GM11168 (cell line): ENCODE results near the gene TSN.
"Not testable (repeated sequence)": the region's sequence is repeated elsewhere in the genome, so short reads cannot be mapped to it uniquely, and the experiment has no call there.

Source experiments
- in situ Hi-C: fragments of 300-500 bp; cut with MboI; formaldehyde crosslinking; loops from one replicate; pipeline ENCODE4 v1.12.0; 2022; ENCODE audit warnings: low sequenced_read_pairs; ENCODE audit not compliant: unreplicated experiment

TSN gene

DNA sequence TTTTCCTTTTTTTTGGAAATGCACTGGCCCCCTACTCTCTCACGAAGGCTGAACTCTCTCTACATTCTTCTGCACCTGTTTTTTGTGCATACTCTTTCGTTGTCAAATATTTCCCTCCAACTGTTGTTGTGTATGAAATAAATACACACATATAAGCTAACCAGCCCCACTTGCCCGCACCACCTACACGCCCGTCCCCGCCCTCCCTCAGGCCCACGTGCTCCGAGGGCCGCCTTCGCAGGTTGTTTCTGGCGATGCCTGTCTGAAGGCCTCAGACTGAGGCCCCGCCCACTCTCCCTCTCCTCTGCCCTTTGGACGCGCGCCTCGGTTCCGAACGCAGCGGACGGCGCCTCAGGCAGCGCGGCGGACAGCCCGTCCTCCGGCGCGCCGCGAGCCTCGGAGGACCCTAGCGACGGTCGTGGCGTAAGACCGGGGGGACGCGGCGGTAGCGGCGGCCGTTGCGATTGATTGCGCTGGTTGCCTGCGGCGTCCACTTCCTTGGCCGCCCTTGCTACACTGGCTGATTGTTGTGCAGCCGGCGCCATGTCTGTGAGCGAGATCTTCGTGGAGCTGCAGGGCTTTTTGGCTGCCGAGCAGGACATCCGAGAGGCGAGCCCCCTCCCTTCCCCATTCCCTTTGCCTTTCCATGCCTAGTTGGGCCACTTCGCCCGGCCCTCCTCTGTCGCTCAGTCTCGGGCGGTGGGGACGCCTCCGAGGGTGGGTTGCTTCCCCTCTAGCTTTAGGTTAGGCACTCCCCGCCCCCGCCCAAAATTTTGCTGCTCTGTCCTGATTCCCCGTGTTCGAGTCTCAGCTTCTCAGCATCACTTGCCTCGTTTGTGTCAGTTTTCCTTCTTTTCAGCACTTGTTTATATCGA is at the start of gene TSN:
Gene TSN, plus strand, starts transcription at position 415 of the 875 bp plus-strand sequence. Its CDS starts 129 bp downstream, at position 544.
- in situ Hi-C loops, result no loop called here

DNA sequence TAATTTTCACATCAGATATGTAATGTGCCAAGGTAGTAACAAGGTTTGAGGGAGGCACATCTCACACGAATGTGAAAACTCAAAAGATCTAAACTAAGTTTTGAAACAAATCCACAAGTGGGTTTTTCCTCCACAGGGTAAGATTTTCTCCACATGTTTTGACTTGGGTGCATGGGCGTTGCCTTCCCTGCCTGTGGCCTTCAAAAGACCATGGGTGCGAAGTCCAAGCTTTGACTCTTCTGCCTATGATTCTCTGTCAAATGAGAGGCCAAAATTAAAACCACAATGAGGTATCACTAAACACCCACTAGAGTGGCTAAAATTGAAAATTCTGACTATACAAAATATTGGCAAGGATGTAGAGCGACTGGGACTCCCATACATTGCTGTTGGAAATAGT is 49.5 kb upstream of the TSN start:
- in situ Hi-C loops, result loop anchor here (25.0 kb wide), 1 partner anchor 319 kb away; no protein-coding TSS in a partner anchor

DNA sequence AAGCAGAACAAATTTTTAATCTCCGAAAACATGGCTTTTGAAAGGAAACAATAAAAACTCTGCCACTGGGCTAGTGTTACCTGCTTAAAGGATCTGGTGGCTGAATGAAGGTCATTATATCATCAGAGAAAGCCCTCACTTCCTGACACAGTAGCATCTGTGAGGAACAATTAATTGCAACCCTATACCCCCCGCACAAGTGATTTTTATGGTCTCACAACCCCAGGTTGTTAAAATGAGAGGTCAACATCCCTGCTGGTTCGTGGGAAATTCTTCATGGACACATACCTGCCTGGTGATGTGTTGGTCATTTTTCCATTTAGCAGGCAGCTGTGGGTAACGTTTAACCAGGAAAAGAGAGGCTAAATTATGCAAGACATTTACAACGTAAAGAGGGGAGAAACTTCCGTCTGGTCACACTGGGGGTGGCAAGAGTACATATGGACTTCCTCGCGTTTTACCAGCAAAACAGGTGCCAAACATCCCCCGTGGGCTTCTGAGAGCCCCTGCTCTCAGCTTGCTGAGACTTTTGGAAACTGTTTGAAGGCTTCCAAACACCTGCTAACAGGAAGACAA is 48.0 kb upstream of the TSN start:
- in situ Hi-C loops, result loop anchor here (25.0 kb wide), 1 partner anchor 320 kb away; no protein-coding TSS in a partner anchor

DNA sequence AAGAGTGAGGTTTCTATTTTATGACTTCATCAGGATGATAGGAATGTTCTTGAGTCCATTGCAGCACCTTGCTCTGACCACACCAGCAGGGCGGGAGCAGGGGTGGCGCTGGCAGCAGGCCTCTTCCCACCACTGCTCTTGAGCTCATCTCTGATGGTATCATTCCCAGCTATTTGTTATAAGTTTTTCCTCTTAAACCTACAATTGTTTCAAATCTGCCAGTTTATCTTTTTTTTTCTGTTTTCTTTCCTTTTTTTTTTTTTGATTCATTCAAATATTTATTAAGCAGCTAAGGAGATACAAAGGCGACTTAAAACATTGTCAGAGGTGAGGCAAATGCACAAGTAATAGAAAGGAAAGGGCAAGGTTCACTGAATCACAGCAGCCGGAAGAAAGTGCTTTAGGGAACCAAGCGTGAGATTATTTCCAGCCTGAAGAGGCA is 47.5 kb upstream of the TSN start:
- in situ Hi-C loops, result loop anchor here (25.0 kb wide), 1 partner anchor 321 kb away; no protein-coding TSS in a partner anchor

DNA sequence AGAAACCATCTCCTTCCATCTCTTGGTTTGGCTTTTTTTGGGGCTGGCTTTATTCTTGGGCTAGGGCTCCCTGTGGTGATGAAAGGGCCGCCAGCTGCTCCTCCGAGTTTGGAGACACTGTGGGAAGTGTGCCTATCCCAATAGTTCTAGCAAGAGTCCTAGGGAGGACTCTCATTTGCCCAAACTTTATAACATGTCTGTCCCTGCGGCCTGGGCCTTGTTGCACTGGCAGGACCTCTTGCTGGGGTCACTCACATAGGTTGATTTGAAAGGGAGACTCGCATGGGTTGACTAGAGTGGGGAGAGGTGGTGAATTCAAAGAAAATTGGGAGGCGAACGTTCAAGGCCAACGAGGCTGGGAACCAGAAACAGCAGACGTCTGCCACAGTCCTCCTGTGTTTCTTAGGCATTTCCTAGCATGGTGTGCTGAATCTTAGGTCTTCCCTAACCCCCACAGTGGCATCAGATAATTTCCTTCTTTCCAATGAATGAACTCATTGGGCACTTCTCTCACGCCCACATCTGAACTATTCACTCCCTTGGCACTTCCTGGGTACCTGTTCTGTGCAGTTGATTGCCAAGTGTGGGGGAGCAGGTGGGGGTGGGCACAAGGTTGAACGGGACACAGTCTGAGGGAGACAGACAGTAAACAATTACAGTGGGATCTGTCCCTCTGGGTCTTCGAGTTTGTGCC is 45.5 kb upstream of the TSN start:
- in situ Hi-C loops, result loop anchor here (5.0 to 25.0 kb wide), 2 partner anchors 173 to 323 kb away; no protein-coding TSS in a partner anchor

DNA sequence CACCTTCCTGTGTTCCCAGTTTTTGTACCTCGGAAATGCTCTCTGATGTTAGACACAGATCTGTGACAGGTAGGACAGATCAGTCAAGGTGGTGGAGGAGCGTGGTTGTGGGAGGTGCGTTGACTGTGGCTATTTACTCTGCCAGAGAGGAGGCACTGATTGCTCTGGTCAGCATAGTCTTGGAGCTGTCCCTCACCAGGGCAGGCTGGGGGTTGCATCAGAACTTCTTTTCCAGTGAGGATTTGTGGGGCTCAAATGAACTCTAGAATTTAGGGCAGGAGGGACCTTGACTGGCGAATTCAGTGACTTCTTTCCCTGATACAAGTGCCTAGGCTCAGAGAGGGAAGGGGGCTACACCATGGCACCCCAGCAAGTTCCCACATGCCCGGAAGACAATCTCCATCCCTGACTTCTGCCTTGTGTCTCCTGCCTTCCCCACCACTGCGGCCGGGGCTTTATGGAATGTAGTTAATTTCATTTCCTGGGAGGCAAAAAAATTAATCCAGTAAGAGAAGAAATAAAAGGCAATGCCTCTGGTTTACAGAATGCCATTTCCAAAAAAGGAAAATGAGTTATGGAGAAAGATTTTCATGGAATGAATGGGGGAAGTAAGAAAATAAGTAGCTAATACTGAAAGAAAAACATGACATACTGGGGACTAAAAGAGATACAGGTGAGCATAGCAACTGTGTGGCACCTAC is 44.8 kb upstream of the TSN start:
- in situ Hi-C loops, result loop anchor here (5.0 to 25.0 kb wide), 2 partner anchors 173 to 323 kb away; no protein-coding TSS in a partner anchor

DNA sequence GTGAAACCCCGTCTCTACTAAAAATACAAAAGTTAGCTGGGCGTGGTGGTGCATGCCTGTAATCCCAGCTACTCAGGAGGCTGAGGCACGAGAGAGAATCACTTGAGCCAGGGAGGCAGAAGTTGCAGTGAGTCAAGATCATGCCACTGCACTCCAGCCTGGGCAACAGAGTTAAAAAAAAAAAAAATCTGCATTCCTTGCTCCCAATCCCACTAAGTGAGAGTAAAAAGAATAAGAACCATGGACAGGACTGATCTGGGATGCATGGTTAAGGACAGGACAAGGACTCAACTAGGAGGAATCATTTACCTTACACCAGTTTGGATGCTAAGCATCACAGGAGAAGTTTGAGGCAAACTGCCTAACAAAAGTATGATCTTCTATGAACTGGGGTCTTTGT is 44.0 kb upstream of the TSN start:
- in situ Hi-C loops, result loop anchor here (5.0 to 25.0 kb wide), 2 partner anchors 174 to 324 kb away; no protein-coding TSS in a partner anchor

DNA sequence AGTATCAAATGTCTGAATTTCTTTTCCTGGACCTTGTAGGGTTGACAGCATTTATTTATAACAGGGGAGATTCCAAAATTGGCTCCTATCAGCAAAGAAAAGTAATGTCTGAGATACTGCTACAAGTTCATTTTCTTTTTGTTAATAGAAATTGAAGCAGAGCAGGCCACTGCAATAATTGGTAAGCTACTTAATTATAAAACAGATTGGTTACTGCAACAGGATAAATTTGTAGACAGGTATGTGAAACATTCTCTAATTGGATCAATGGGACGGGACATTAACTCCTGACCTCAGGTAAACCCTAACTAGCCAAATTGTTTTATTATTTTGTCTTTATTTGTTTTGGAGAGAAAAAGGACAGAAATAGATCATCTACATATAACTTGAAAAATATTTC is 39.3 kb upstream of the TSN start:
- in situ Hi-C loops, result loop anchor here (25.0 kb wide), 1 partner anchor 329 kb away; no protein-coding TSS in a partner anchor

DNA sequence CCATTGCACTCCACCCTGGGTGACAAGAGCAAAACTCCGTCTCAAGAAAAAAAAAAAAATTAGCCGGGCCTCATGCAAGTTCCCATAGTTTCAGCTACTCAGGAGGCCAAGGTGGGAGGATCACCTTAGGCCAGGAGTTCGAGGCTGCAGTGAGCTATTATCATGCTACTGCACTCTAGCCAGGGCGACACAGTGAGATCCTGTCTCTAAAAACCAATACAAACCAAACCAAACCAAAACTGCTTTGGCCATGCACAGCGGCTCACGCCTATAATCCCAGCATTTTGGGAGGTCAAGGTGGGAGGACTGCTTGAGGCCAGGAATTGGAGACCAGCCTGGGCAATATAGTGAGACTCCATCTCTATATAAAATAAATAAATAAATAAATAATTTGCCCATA is 37.9 kb upstream of the TSN start:
- in situ Hi-C loops, result loop anchor here (25.0 kb wide), 1 partner anchor 330 kb away; no protein-coding TSS in a partner anchor

DNA sequence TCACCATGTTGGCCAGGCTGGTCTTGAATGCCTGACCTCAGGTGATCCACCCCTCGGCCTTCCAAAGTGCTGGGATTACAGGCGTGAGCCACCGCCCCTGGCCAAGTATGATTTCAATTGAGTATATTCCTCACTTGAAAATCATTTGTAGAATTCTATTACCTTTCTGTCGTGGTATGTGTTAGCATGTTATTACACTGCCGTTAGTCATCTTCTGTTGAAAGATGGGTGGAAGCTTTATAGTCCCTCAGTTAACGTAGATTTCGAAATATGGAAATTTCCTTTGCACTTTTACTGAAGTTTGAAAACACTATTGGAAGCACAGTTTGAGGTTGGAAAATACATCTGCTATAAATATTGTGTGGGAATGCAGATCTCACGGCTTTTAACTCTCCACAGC is 33.5 kb upstream of the TSN start:
- in situ Hi-C loops, result loop anchor here (25.0 kb wide), 1 partner anchor 335 kb away; no protein-coding TSS in a partner anchor

DNA sequence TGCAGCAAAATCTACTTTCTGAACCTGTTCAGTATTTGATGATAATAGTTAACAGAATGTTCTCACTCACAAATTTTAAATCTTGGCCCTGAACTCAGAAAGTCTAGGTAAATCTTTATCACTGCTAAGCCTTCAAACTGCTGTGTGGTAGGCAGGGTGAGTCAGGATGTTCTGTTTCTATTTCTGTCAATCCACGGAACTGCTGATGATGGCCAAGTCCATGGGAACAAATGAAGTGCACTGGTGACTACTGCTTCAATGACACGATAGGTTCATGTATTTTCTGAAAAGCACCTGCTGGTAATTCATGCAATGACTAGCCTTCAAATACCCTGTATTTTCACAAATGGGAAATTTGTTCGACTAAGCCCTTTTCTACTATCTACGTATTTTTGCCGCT is 33.0 kb upstream of the TSN start:
- in situ Hi-C loops, result loop anchor here (25.0 kb wide), 1 partner anchor 335 kb away; no protein-coding TSS in a partner anchor

DNA sequence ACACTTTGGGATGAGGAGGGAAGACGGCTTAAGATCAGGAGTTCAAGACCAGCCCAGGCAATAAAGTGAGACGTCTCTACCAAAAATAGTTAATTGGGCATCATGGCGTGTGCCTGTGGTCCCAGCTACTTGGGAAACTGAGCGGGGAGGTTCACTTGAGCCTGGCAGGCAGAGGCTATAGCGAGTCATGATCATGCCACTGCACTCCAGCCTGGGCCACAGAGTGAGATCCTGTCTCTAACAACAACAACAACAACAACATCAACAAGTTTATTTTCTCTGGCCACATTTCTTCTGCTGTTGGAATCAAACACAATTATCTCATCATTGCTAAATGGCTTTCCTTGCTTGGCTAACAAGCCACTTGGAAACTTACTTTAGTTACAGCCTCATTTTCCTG is 32.1 kb upstream of the TSN start:
- in situ Hi-C loops, result loop anchor here (25.0 kb wide), 1 partner anchor 336 kb away; no protein-coding TSS in a partner anchor

DNA sequence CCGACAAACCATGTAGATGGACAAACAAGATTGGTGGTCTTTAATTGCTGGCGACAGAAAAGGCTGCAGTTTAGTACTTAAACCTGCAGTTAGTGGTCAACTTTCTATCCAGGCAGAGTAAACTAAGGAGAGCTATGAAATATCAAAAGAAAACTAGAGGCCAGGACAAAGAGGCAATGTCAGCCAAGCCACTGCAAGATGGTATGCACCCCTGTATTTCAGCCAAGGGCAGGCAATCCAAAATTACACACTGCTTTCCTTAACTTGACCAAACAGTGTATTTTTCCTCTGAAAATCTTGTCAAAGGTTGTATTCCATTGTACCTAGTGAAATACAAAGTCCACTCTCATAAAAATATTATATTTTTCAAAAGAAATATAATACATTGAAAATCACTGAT is 28.1 kb upstream of the TSN start:
- in situ Hi-C loops, result no loop called here

DNA sequence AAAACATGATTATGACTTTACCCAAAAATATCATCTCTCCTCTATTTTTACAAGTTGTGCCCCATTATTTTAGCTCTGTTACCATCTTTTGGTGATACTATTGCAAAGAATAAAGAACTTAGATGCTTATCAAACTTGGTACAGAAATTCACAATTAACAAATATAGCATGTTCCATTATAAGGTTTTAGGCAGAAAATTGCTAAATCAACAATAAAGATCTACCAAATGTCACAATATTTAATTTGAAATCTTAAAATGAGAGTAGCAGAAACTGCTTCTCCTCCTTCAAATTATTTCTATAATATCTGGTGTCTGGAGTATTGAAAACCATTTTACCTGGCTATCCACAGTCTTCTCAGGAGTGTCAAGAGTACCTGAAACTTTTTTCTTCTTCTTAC is 27.5 kb upstream of the TSN start:
- in situ Hi-C loops, result no loop called here

DNA sequence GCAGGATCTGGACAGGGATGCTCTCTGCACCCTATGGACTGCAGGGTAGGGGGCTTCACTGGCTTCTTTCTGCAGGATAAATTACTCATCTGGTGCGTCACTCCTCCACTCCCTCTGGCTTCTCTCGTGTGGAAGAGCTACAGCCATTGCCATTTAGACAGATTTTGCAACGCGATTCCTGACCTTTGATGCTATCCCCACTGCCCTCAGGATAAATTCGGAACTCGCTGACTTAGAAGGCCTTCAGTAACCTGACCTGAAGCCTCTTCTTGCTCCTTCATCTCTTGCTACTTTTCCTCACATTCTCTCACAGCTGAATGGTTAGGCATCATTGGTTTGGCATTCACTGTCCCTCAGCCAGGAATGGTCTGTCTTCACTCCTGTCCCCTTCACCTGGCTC is 24.1 kb upstream of the TSN start:
- in situ Hi-C loops, result no loop called here

DNA sequence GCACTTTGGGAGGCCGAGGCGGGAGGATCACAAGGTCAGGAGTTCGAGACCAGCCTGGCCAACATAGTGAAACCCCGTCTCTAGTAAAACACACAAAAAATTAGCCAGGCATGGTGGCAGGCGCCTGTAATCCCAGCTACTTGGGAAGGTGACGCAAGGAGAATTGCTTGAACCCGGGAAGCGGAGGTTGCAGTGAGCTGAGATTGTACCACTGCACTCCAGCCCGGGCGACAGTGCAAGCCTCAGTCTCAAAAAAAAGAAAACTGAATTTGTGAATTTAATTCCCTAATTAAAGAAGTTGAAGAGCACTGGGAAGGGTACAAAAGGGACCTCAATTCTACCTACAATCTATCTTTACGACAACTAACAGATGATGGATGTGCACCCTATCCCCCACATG is 20.9 kb upstream of the TSN start:
- in situ Hi-C loops, result not testable (repeated sequence)

DNA sequence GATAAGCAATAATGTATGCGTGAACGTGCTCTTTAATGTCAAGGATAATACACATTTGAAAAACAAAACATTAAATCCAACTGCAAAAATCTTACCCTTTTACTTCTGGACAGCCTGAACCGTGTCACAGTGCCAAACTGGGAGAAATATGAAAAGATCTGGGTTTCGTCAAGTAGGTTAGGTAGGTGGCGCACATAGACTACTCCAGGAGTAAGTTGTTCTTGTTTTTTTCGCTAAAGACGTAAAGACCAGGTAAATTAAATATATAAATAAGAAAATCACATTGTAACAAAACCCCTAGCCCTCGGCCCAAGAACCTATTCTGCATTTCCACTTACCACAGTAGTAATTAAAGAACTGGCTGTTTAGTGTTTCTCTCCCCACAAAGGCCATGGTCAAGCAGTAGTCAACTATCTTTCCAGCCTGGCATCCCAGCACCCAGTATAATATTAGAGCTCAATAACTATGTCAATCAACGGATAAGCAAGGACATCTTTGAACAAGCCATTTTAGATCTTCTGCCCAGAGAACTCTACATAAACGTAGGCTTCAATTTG is 19.9 kb upstream of the TSN start:
- in situ Hi-C loops, result no loop called here

DNA sequence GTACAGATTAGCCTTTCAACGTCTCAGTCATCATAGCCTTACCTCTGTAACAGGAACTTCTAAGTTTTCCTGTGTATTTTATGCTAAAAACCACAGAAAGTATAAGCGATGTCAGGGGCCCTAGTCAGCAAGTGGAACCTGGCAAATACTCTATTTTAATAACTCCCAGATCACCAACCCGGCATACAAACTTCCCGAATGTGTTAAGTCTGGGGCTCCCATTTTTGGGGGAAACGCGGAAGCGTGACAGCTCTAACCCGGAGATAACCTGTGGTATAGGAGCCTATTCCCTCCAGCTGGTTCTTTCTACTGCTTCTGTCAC is 19.4 kb upstream of the TSN start:
- in situ Hi-C loops, result no loop called here

DNA sequence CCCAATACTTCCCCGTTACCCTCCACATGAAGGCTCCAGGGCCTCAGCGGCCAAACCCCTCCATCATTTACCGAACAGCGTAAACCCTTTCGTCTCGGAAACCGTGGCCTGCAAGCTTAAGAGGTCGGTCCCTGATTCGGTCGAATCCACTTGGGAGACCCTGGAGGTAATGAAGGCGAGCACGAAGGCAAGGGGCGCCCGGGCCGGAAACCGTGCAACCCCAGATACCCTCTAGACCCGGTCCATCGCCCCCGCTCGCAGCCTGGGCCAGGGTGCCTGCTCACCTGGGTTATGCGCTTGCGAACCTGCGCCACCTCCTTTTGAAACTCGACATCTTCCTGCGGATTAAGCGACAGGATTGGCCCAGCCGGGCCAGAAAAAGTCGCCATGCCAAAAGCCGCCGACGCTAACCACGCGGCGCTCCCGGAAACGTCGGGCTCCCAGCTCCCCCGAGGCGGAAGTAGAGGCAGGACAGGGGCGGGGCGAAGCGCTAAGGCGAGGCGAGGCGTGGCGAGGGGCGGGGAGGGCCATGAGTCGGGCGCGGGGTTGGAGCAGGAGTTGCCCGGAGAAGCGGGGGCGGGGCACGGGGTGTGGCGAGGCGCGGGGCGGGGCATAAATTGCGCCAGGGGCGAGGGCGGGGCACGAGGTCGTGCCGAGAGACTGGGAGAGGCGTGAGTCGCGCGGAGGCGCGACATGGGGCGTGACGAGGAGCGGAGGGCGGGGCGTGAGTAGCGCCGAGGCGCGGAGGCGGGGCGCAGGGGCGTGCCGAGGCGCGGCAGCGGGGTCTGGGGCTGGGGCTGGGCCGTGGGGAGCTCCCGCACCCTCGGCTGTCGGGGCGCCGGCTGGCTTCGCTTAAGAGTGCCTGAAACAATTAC is 18.8 kb upstream of the TSN start, which contains the start of gene NIFK:
Gene NIFK, minus strand, starts transcription at position 414 of the 875 bp plus-strand sequence. Its CDS starts 25 bp downstream, at position 389.
- in situ Hi-C loops, result no loop called here
